K562 treated with DMSO at 1 percent for 48 hours (cell line): ENCODE results near the gene SFXN5. TPM values are rescaled to one million over a fixed set of nuclear protein-coding genes. Genes with fewer than 3 reads are reported as not detected.

ENCODE experiments used
- total RNA-seq: library from RNA; unstranded; fragments of 300-600 nt; gene quantifications from 2 replicates; pipeline ENCODE4 v1.2.3, GENCODE V29; 2022; ENCODE audit warnings: low replicate concordance; ENCODE audit errors: extremely low read depth

Gene SFXN5, protein sequence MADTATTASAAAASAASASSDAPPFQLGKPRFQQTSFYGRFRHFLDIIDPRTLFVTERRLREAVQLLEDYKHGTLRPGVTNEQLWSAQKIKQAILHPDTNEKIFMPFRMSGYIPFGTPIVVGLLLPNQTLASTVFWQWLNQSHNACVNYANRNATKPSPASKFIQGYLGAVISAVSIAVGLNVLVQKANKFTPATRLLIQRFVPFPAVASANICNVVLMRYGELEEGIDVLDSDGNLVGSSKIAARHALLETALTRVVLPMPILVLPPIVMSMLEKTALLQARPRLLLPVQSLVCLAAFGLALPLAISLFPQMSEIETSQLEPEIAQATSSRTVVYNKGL
- total RNA-seq, result not detected in 2 replicates

DNA sequence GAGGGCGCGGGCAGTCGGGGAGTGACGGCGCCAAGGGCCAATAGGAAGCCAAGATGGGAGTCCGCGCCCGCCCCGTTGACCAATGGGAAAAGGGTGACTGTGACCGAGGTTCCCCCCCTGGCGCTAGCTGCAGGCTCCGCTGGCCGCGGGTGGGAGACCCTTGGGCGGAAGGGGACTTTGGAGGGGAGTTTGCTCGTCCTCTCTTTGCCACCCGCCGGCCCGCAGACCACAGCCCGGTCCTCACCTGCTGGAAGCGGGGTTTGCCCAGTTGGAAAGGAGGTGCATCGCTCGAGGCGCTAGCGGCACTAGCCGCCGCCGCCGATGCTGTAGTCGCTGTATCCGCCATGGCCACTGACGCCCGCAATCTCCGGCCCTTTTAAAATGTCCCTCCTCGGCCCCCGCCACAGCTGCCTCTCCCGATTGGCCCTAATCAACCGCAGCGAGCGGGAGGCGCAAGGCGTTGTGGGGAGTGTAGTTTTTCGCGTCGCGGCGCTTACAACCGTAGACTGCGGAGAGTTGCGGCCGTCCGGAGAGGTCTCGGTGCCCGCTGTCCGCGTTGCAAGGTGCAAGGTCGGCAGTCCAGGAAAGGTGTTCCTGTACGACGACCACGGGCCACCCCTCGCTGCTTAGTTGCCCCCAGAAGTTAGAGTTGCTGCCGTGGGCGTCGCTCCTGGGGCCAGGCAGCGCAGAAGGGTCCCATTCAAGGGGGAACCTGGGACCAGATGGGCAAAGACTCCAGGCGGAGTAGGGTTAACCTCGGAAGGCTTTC, at the start of gene SFXN5:
Gene SFXN5 (minus strand): TSS at position 353 of the 769 bp plus-strand sequence. CDS start 7 bp downstream, at position 346.

DNA sequence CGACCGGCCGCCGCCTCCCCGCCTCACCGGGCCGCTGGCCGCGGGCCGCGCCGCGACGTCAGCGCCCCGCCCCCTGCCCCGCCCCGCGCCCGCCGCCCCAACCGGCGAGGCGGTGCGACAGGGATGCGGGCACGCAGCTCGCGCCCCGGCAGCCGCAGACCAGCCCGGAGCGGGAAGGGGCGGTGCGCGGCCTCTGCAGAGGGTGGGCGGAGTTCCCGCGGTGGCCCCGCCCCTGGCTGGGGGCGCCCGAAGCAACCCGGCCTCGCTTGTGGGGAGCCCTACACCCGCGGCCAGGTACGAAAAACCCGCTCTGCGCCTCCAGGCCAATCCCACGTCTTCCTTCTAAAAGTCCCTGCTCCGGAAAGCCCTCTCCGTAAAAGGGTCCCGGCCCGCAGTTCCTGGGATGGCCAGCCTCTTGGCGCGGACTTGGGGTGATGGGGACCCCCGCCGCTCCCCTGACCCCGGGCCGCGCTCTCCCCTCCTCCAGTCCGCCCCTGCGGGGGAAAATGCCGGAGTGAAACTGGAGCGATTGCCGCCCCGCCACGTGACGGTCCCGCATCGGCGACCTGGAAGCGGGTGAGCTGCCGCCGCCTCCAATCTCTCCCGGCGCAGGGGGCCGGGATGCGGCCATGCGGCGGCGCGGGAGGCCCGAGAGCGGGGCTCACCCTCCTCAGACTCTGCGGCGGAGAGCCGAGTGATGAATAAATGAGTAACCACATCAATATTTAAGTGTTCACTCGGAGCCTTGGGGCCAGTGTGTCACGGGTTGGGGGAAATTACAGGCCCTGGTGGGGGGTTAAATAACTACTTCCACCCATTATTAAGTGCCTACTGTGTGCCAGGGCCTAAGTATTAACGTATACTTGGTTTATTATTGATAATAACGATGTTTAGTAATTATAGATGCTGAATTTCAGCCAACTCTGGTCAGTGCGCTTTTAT, 41.7 kb upstream of the SFXN5 start, which contains the start of gene RAB11FIP5:
Gene RAB11FIP5 (minus strand): TSS at position 36 of the 942 bp plus-strand sequence. CDS start 171 bp downstream, outside the sequence.

DNA sequence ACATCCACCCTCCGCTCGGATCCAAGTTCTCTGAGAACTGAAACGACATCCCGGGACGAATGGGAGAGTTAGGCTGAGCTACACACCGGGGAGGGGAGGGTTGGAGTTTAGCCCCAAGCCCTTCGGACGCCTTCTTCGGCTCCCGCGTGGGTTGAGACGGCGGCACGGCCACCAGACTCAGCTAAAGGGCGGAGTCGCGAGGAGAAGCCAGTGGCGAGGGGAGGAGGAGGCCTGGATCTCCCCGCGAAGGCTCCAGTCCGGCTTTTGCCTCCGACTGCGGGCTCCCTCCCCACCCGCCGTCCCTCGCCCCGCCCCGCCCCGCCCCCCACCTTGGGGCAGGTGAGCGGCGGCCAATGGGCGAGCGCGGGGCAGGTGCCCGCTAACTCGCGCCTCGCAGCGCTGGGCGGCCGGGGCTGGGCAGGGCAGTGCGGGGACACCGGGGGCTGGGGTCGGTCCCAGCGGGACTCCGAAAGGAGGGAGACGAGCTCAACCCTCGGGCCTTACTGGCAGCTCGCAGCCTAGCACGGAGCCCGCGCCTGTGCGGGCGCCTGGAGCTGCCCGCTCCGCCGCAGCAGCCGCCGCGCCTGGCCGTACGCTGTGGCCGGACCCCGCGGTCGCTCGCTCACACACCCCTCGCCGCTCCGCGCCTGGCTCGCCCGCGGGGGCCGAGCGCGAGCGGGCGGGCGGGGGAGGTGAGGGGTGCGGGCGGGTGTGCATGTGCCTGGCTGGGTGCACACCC, 154.2 kb downstream of the SFXN5 start, which contains the start of gene EMX1:
Gene EMX1 (plus strand): TSS at position 382 of the 739 bp plus-strand sequence. CDS start 334 bp downstream, at position 716.

Other genes starting within 250 kb of the SFXN5 start
- gene EXOC6B, start 245.7 kb downstream of the SFXN5 start, total RNA-seq, result not detected in 2 replicates
- not detected in 2 replicates for gene SPR, start 184.3 kb downstream of the SFXN5 start, total RNA-seq
- not detected in 2 replicates for gene EMX1, start 154.2 kb downstream of the SFXN5 start, total RNA-seq
- gene RAB11FIP5, start 41.2 kb upstream of the SFXN5 start, total RNA-seq, result not detected in 2 replicates
- not detected in 2 replicates for gene NOTO, start 130.9 kb upstream of the SFXN5 start, total RNA-seq
- not detected in 2 replicates for gene SMYD5, start 142.5 kb upstream of the SFXN5 start, total RNA-seq
- not detected in 2 replicates for gene PRADC1, start 161.5 kb upstream of the SFXN5 start, total RNA-seq
- gene CCT7, start 162.6 kb upstream of the SFXN5 start, total RNA-seq, result 1,102 TPM in 1 of 2 replicates, not detected in the other
- gene FBXO41, start 212.8 kb upstream of the SFXN5 start, total RNA-seq, result not detected in 2 replicates
- not detected in 2 replicates for gene EGR4, start 221.8 kb upstream of the SFXN5 start, total RNA-seq